HCT116 (cell line): ENCODE measurements around the gene FOXP1. TPM values are rescaled to one million over a fixed set of nuclear protein-coding genes. Genes with fewer than 3 reads are reported as not detected.

ENCODE experiments used
- ATAC-seq: fragments of 200-7000 bp; cut with Tn5 transposase; 2 replicates; pipeline ENCODE4 v1.9.1; 2020; ENCODE audit warnings: mild to moderate bottlenecking, moderate library complexity
- BruUV-seq: library from RNA; stranded (reverse); fragments of 400-500 nt; replicated peaks from 2 replicates; lab custom pipeline; 2021; lab: Mats Ljungman, UMichigan
- CTCF ChIA-PET: fragments of 300-600 bp; sonication (Branson Sonifier 250); formaldehyde crosslinking; loops from one replicate; lab custom pipeline; 2021; ENCODE audit warnings: antibody characterized with exemption; lab: Charles Lee
- POLR2A ChIA-PET: fragments of 300-600, 350-600 bp; sonication (Branson Sonifier 250); formaldehyde crosslinking; loops from one replicate; lab custom pipeline; 2021; ENCODE audit warnings: antibody characterized with exemption; lab: Charles Lee
- RAD21 ChIA-PET, 2 experiments: fragments of 300-600 bp; sonication (Branson Sonifier 250); formaldehyde crosslinking; loops; one replicate each; lab custom pipeline; 2023; ENCODE audit warnings: low total read pairs in 2 of 2; ENCODE audit not compliant: uncharacterized antibody in 2 of 2, unreplicated experiment in 2 of 2, low non-redundant PET in 1 of 2; lab: Charles Lee
- DNase-seq: peaks from one replicate; pipeline ENCODE4 v3.0.0-alpha.2; 2010; ENCODE audit warnings: low read depth, low spot score
- H2AFZ ChIP-seq: fragments of 200-600 bp; shearing (Covaris generic), sonication (generic); 2 replicates; pipeline ENCODE4 v1.6.1; 2017; ENCODE audit warnings: low read depth, mixed run types, mixed read lengths, antibody characterized with exemption, low read length; ENCODE audit not compliant: poor library complexity, severe bottlenecking
- H3K27ac ChIP-seq: 2 replicates; pipeline ENCODE4 v1.5.1; 2012; ENCODE audit warnings: low read depth, low read length
- H3K27me3 ChIP-seq: fragments of 200-600 bp; sonication (generic); 2 replicates; pipeline ENCODE4 v1.6.1; 2016; ENCODE audit warnings: mixed run types, low read length, mixed read lengths; ENCODE audit not compliant: insufficient read depth
- H3K36me3 ChIP-seq, 2 experiments: fragments of 200-500 bp in 1 of 2; fragments of 200-600 bp in 1 of 2; sonication (Bioruptor generic) in 1 of 2; sonication (generic) in 1 of 2; 2 replicates each; pipeline versions ENCODE4 v1.5.1 to v1.6.1; 2014 to 2016; ENCODE audit warnings: low read length in 2 of 2, inconsistent platforms in 1 of 2, mixed read lengths in 1 of 2, mixed run types in 1 of 2; ENCODE audit not compliant: insufficient read depth in 2 of 2, control insufficient read depth in 1 of 2
- H3K4me1 ChIP-seq, 2 experiments: fragments of 200-600 bp in 1 of 2; sonication (generic) in 1 of 2; 2 replicates each; pipeline versions ENCODE4 v1.5.1 to v1.6.1; 2012 to 2017; ENCODE audit warnings: low read length in 2 of 2, inconsistent platforms in 1 of 2, mild to moderate bottlenecking in 1 of 2, mixed read lengths in 1 of 2, mixed run types in 1 of 2, moderate library complexity in 1 of 2; ENCODE audit not compliant: insufficient read depth in 2 of 2, control insufficient read depth in 1 of 2
- H3K4me2 ChIP-seq: fragments of 200-600 bp; sonication (generic); 2 replicates; pipeline ENCODE4 v1.6.1; 2017; ENCODE audit warnings: mixed run types, low read length, mixed read lengths
- H3K4me3 ChIP-seq, 2 experiments: fragments of 200-600 bp in 1 of 2; sonication (generic) in 1 of 2; replicated peaks in 1 of 2; 2 replicates each; pipeline ENCODE4 v1.5.1; 2011 to 2016; ENCODE audit warnings: low read length in 2 of 2, control low read depth in 1 of 2, low read depth in 1 of 2, mild to moderate bottlenecking in 1 of 2, mixed read lengths in 1 of 2, mixed run types in 1 of 2
- H3K79me2 ChIP-seq: fragments of 200-600 bp; sonication (generic); 2 replicates; pipeline ENCODE4 v1.6.1; 2017; ENCODE audit warnings: mild to moderate bottlenecking, mixed run types, low read length, moderate library complexity, mixed read lengths; ENCODE audit not compliant: insufficient read depth
- H3K9ac ChIP-seq: fragments of 200-600 bp; sonication (generic); 2 replicates; pipeline ENCODE4 v1.6.1; 2016; ENCODE audit warnings: low read length, mixed read lengths
- H3K9me2 ChIP-seq: fragments of 200-600 bp; sonication (generic), shearing (Covaris generic); 2 replicates; pipeline ENCODE4 v1.6.1; 2017; ENCODE audit warnings: mixed run types, mild to moderate bottlenecking, moderate library complexity; ENCODE audit not compliant: insufficient read depth
- H3K9me3 ChIP-seq, 2 experiments: fragments of 200-500 bp in 1 of 2; fragments of 200-600 bp in 1 of 2; sonication (Bioruptor generic) in 1 of 2; sonication (generic) in 1 of 2; 2 replicates each; pipeline ENCODE4 v1.6.1; 2014 to 2017; ENCODE audit warnings: low read length in 2 of 2, mixed read lengths in 2 of 2, inconsistent platforms in 1 of 2, low read depth in 1 of 2, mild to moderate bottlenecking in 1 of 2, mixed run types in 1 of 2, moderate library complexity in 1 of 2; ENCODE audit not compliant: control insufficient read depth in 1 of 2, insufficient read depth in 1 of 2
- H4K20me1 ChIP-seq: fragments of 200-600 bp; sonication (generic), shearing (Covaris generic); 2 replicates; pipeline ENCODE4 v1.6.1; 2017; ENCODE audit warnings: mixed run types, mild to moderate bottlenecking, moderate library complexity; ENCODE audit not compliant: insufficient read depth
- CBX3 ChIP-seq: IDR thresholded peaks from 2 replicates; pipeline ENCODE4 v1.6.1; 2012; ENCODE audit warnings: low read depth
- CEBPB ChIP-seq: IDR thresholded peaks from 2 replicates; pipeline ENCODE4 v1.6.1; 2012; ENCODE audit warnings: low read depth
- EGR1 ChIP-seq: IDR thresholded peaks from 2 replicates; pipeline ENCODE4 v1.6.1; 2012; ENCODE audit warnings: low read depth
- ELF1 ChIP-seq: IDR thresholded peaks from 2 replicates; pipeline ENCODE4 v1.6.1; 2012; ENCODE audit warnings: low read depth, borderline replicate concordance
- EZH2 ChIP-seq: fragments of 200-600 bp; sonication (generic); IDR thresholded peaks from 2 replicates; pipeline ENCODE4 v1.6.1; 2017; ENCODE audit warnings: antibody characterized with exemption, mixed run types
- JUND ChIP-seq: IDR thresholded peaks from 2 replicates; pipeline ENCODE4 v1.6.1; 2012
- POLR2AphosphoS5 ChIP-seq: IDR thresholded peaks from 2 replicates; pipeline ENCODE4 v1.6.1; 2011; ENCODE audit warnings: mild to moderate bottlenecking, low read depth, low read length, moderate library complexity
- RAD21 ChIP-seq: IDR thresholded peaks from 2 replicates; pipeline ENCODE4 v1.6.1; 2012; ENCODE audit warnings: low read depth, mild to moderate bottlenecking
- SIN3A ChIP-seq: IDR thresholded peaks from 2 replicates; pipeline ENCODE4 v1.6.1; 2012; ENCODE audit warnings: low read depth
- SP1 ChIP-seq: IDR thresholded peaks from 2 replicates; pipeline ENCODE4 v1.6.1; 2012; ENCODE audit warnings: low read depth
- TCF7L2 ChIP-seq: IDR thresholded peaks from 2 replicates; pipeline ENCODE4 v1.7.0; 2011; ENCODE audit warnings: borderline replicate concordance, inconsistent platforms; ENCODE audit not compliant: insufficient read depth, insufficient read length; ENCODE audit errors: extremely low read depth
- YY1 ChIP-seq: IDR thresholded peaks from 2 replicates; pipeline ENCODE4 v1.6.1; 2011; ENCODE audit warnings: low read length, low read depth, moderate library complexity, mild to moderate bottlenecking; ENCODE audit not compliant: insufficient replicate concordance; ENCODE audit errors: extremely low read depth
- intact Hi-C: fragments of 100-400 bp; cut with micrococcal nuclease; formaldehyde crosslinking; loops from 2 replicates; pipeline ENCODE4 v1.10.0; 2022
- total RNA-seq: library from RNA; stranded (reverse); gene quantifications from one replicate; pipeline ENCODE4 v1.2.1, GENCODE V29; 2021; ENCODE audit not compliant: unreplicated experiment
- TF ChIP-seq, protein P1 (sequence below): IDR thresholded peaks from 2 replicates; pipeline ENCODE4 v1.6.1; 2012
- TF ChIP-seq, protein P2 (sequence below), 3 experiments: fragments of 200-600 bp in 1 of 3; sonication (generic) in 1 of 3; IDR thresholded peaks in 2 of 3; conservative IDR thresholded peaks in 1 of 3; 2 replicates each; pipeline ENCODE4 v1.5.1; 2012 to 2017; ENCODE audit warnings: low read depth in 2 of 3, low read length in 2 of 3, antibody characterized with exemption in 1 of 3, borderline replicate concordance in 1 of 3, control low read depth in 1 of 3, mild to moderate bottlenecking in 1 of 3, mixed read lengths in 1 of 3, mixed run types in 1 of 3, moderate library complexity in 1 of 3; ENCODE audit not compliant: insufficient read depth in 1 of 3
- TF ChIP-seq, protein P3 (sequence below): IDR thresholded peaks from 2 replicates; pipeline ENCODE4 v1.6.1; 2011; ENCODE audit warnings: mild to moderate bottlenecking, low read length, moderate library complexity; ENCODE audit not compliant: insufficient replicate concordance; ENCODE audit errors: extremely low read depth

FOXP1 gene
- total RNA-seq, 1 experiment from 2014 or later = 11.4 TPM

- intact Hi-C loops = no loop called here
- no peaks in the 10 kb centered on the region for H3K9me2 ChIP-seq
- H2AFZ ChIP-seq = no peak overlapping the region
- no peak for DNase-seq
- no peaks in the 10 kb centered on the region for H3K79me2 ChIP-seq
- H3K9ac ChIP-seq = no peak overlapping the region
- BruUV-seq = no TSS peak
- no peaks in the 10 kb centered on the region for H3K9me3 ChIP-seq
- no peak overlapping the region for H3K4me2 ChIP-seq
- POLR2A ChIA-PET = no interaction called here
- no peak for TF ChIP-seq EGR1
- no peak for TF ChIP-seq RAD21
- no peak for TF ChIP-seq JUND
- TF ChIP-seq, protein P1, sequence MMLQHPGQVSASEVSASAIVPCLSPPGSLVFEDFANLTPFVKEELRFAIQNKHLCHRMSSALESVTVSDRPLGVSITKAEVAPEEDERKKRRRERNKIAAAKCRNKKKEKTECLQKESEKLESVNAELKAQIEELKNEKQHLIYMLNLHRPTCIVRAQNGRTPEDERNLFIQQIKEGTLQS = no peak
- TF ChIP-seq ELF1 = no peak
- no peak for TF ChIP-seq YY1
- TF ChIP-seq POLR2AphosphoS5 = no peak
- no peak for TF ChIP-seq TCF7L2
- no peak for TF ChIP-seq SIN3A
- TF ChIP-seq SP1 = no peak
- TF ChIP-seq EZH2 = no peak
- no peak for TF ChIP-seq CBX3
- no peak for TF ChIP-seq CEBPB
- TF ChIP-seq, protein P2, sequence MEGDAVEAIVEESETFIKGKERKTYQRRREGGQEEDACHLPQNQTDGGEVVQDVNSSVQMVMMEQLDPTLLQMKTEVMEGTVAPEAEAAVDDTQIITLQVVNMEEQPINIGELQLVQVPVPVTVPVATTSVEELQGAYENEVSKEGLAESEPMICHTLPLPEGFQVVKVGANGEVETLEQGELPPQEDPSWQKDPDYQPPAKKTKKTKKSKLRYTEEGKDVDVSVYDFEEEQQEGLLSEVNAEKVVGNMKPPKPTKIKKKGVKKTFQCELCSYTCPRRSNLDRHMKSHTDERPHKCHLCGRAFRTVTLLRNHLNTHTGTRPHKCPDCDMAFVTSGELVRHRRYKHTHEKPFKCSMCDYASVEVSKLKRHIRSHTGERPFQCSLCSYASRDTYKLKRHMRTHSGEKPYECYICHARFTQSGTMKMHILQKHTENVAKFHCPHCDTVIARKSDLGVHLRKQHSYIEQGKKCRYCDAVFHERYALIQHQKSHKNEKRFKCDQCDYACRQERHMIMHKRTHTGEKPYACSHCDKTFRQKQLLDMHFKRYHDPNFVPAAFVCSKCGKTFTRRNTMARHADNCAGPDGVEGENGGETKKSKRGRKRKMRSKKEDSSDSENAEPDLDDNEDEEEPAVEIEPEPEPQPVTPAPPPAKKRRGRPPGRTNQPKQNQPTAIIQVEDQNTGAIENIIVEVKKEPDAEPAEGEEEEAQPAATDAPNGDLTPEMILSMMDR (IDR thresholded peaks at IDR 0.05 in 2 of 3, conservative IDR thresholded peaks at IDR 0.05 in 1 of 3; ENCODE audit: borderline replicate concordance in 1 of 3, insufficient read depth in 1 of 3, low read depth in 2 of 3, low read length in 2 of 3) = no peak
- TF ChIP-seq, protein P3, sequence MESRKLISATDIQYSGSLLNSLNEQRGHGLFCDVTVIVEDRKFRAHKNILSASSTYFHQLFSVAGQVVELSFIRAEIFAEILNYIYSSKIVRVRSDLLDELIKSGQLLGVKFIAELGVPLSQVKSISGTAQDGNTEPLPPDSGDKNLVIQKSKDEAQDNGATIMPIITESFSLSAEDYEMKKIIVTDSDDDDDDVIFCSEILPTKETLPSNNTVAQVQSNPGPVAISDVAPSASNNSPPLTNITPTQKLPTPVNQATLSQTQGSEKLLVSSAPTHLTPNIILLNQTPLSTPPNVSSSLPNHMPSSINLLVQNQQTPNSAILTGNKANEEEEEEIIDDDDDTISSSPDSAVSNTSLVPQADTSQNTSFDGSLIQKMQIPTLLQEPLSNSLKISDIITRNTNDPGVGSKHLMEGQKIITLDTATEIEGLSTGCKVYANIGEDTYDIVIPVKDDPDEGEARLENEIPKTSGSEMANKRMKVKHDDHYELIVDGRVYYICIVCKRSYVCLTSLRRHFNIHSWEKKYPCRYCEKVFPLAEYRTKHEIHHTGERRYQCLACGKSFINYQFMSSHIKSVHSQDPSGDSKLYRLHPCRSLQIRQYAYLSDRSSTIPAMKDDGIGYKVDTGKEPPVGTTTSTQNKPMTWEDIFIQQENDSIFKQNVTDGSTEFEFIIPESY = no peak
- no peaks in the 10 kb centered on the region for H3K27me3 ChIP-seq
- no peak overlapping the region for H3K27ac ChIP-seq
- no peak overlapping the region for H3K4me3 ChIP-seq
- ATAC-seq = no peak
- RAD21 ChIA-PET = no interaction called here
- H4K20me1 ChIP-seq = no peaks in the 10 kb centered on the region
- no peaks in the 10 kb centered on the region for H3K36me3 ChIP-seq
- CTCF ChIA-PET = no interaction called here
- H3K4me1 ChIP-seq = no peaks in the 10 kb centered on the region
These were observed 212.2 kb downstream of the FOXP1 start for GRCh38 chr3:71371282-71371681.
